GM23338 (cell line): ENCODE measurements around the gene CEP350.

ENCODE experiments used
- EZH2phosphoT487 ChIP-seq: fragments of 200-600 bp; sonication (generic); IDR thresholded peaks from one replicate; pipeline ENCODE4 v1.8.1; 2018; ENCODE audit warnings: antibody characterized with exemption; ENCODE audit not compliant: unreplicated experiment
- POLR2AphosphoS5 ChIP-seq: IDR thresholded peaks from 2 replicates; pipeline ENCODE4 v1.6.1; 2016; ENCODE audit warnings: antibody characterized with exemption, low read depth
- TF ChIP-seq, protein P1 (sequence below), 2 experiments: fragments of 200-600 bp in 1 of 2; sonication (generic) in 1 of 2; conservative IDR thresholded peaks; 2 replicates each; pipeline versions ENCODE4 v1.5.1 to v1.6.1; 2016 to 2017; ENCODE audit warnings: antibody characterized with exemption in 2 of 2, low read depth in 2 of 2, mild to moderate bottlenecking in 2 of 2, moderate library complexity in 1 of 2
- TF ChIP-seq, protein P2 (sequence below): IDR thresholded peaks from one replicate; pipeline ENCODE4 v1.6.1; 2018; ENCODE audit warnings: antibody characterized with exemption; ENCODE audit not compliant: unreplicated experiment

DNA sequence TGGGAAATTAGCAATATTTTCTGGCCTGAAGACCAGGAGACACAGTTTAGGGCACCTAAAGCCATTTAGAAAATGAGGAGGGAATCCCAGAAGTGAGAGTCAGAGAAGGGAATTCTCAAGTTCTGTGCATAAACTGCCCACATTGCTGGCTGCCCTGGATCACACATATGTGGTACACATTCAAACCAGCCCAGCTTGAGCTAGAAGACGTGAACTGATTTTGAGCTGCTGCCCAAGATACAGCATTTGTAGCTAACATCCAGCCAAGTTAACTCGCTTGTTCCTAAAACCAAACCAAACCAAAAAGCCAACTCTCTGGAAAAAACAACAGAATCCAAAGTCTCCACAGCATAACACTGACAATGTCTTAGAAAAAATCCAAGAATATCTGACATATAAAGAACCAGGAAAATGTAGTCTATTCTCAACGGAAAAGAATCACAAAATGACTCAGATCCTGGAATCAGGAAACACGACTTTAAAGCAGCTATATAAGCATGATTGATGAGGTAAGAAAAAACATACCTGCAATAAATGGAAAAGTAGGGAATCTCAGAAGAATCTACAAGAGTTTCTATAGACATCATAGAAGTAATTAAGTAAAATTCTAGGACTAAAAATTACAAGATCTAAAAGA is 181.8 kb downstream of the CEP350 start:
- TF ChIP-seq, protein P1, sequence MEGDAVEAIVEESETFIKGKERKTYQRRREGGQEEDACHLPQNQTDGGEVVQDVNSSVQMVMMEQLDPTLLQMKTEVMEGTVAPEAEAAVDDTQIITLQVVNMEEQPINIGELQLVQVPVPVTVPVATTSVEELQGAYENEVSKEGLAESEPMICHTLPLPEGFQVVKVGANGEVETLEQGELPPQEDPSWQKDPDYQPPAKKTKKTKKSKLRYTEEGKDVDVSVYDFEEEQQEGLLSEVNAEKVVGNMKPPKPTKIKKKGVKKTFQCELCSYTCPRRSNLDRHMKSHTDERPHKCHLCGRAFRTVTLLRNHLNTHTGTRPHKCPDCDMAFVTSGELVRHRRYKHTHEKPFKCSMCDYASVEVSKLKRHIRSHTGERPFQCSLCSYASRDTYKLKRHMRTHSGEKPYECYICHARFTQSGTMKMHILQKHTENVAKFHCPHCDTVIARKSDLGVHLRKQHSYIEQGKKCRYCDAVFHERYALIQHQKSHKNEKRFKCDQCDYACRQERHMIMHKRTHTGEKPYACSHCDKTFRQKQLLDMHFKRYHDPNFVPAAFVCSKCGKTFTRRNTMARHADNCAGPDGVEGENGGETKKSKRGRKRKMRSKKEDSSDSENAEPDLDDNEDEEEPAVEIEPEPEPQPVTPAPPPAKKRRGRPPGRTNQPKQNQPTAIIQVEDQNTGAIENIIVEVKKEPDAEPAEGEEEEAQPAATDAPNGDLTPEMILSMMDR (conservative IDR thresholded peaks at IDR 0.05; ENCODE audit: low read depth in 2 of 2): no peak
- no peak for TF ChIP-seq POLR2AphosphoS5
- TF ChIP-seq EZH2phosphoT487: no peak
- TF ChIP-seq, protein P2, sequence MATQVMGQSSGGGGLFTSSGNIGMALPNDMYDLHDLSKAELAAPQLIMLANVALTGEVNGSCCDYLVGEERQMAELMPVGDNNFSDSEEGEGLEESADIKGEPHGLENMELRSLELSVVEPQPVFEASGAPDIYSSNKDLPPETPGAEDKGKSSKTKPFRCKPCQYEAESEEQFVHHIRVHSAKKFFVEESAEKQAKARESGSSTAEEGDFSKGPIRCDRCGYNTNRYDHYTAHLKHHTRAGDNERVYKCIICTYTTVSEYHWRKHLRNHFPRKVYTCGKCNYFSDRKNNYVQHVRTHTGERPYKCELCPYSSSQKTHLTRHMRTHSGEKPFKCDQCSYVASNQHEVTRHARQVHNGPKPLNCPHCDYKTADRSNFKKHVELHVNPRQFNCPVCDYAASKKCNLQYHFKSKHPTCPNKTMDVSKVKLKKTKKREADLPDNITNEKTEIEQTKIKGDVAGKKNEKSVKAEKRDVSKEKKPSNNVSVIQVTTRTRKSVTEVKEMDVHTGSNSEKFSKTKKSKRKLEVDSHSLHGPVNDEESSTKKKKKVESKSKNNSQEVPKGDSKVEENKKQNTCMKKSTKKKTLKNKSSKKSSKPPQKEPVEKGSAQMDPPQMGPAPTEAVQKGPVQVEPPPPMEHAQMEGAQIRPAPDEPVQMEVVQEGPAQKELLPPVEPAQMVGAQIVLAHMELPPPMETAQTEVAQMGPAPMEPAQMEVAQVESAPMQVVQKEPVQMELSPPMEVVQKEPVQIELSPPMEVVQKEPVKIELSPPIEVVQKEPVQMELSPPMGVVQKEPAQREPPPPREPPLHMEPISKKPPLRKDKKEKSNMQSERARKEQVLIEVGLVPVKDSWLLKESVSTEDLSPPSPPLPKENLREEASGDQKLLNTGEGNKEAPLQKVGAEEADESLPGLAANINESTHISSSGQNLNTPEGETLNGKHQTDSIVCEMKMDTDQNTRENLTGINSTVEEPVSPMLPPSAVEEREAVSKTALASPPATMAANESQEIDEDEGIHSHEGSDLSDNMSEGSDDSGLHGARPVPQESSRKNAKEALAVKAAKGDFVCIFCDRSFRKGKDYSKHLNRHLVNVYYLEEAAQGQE: no peak
